HEK293 (cell line): ENCODE results near the gene ECSIT.
A peak's percentile ranks its signal among the peaks of the same experiment; 100 is the strongest.

ENCODE experiments used
- EGR2 ChIP-seq: fragments of 450-650 bp; formaldehyde crosslinking; IDR thresholded peaks from 2 replicates; pipeline ENCODE4 v1.5.1; 2016; ENCODE audit warnings: low read depth, missing biosample characterization, missing genetic modification characterization
- HOXC10 ChIP-seq: sonication (generic); formaldehyde crosslinking; IDR thresholded peaks from 2 replicates; pipeline ENCODE4 v1.8.1; 2023; ENCODE audit warnings: mild to moderate bottlenecking, missing genetic modification reagents
- KLF16 ChIP-seq: fragments of 450-650 bp; formaldehyde crosslinking; IDR thresholded peaks from 2 replicates; pipeline ENCODE4 v1.5.1; 2017; ENCODE audit warnings: missing biosample characterization, missing genetic modification characterization
- KLF7 ChIP-seq: fragments of 450-650 bp; formaldehyde crosslinking; IDR thresholded peaks from 2 replicates; pipeline ENCODE4 v1.5.1; 2016; ENCODE audit warnings: missing biosample characterization, missing genetic modification characterization, borderline replicate concordance
- OVOL3 ChIP-seq: fragments of 450-650 bp; formaldehyde crosslinking; IDR thresholded peaks from 2 replicates; pipeline ENCODE4 v1.5.1; 2016; ENCODE audit warnings: missing biosample characterization, missing genetic modification characterization
- TCF7L2 ChIP-seq: IDR thresholded peaks from 2 replicates; pipeline ENCODE4 v1.6.1; 2011; ENCODE audit warnings: low read depth, mild to moderate bottlenecking, inconsistent platforms, low read length, moderate library complexity, borderline replicate concordance
- ZIC2 ChIP-seq: fragments of 450-650 bp; formaldehyde crosslinking; IDR thresholded peaks from 2 replicates; pipeline ENCODE4 v1.5.1; 2016; ENCODE audit warnings: missing biosample characterization, missing genetic modification characterization
- ZNF133 ChIP-seq: fragments of 450-650 bp; formaldehyde crosslinking; IDR thresholded peaks from 2 replicates; pipeline ENCODE4 v1.5.1; 2016; ENCODE audit warnings: missing biosample characterization, missing genetic modification characterization
- ZNF155 ChIP-seq: fragments of 450-650 bp; formaldehyde crosslinking; IDR thresholded peaks from 2 replicates; pipeline ENCODE4 v1.5.1; 2016; ENCODE audit warnings: missing biosample characterization, missing genetic modification characterization
- ZNF174 ChIP-seq: fragments of 450-650 bp; formaldehyde crosslinking; IDR thresholded peaks from 2 replicates; pipeline ENCODE4 v1.5.0; 2017; ENCODE audit warnings: missing biosample characterization, mild to moderate bottlenecking, missing genetic modification characterization
- ZNF211 ChIP-seq: fragments of 450-650 bp; formaldehyde crosslinking; IDR thresholded peaks from 2 replicates; pipeline ENCODE4 v1.5.1; 2016; ENCODE audit warnings: low read depth, missing biosample characterization, missing genetic modification characterization
- ZNF214 ChIP-seq: fragments of 450-650 bp; formaldehyde crosslinking; IDR thresholded peaks from 2 replicates; pipeline ENCODE4 v1.5.1; 2017; ENCODE audit warnings: missing biosample characterization, mild to moderate bottlenecking, missing genetic modification characterization, borderline replicate concordance
- ZNF292 ChIP-seq: fragments of 450-650 bp; formaldehyde crosslinking; IDR thresholded peaks from 2 replicates; pipeline ENCODE4 v1.5.1; 2016; ENCODE audit warnings: low read depth, missing biosample characterization, missing genetic modification characterization, borderline replicate concordance
- ZNF654 ChIP-seq: fragments of 450-650 bp; formaldehyde crosslinking; IDR thresholded peaks from 2 replicates; pipeline ENCODE4 v1.5.1; 2016; ENCODE audit warnings: low read depth, missing biosample characterization, missing genetic modification characterization
- ZNF660 ChIP-seq: fragments of 450-650 bp; IDR thresholded peaks from 2 replicates; pipeline ENCODE4 v1.5.1; 2018; ENCODE audit warnings: missing biosample characterization, mild to moderate bottlenecking, missing genetic modification characterization
- ZNF664 ChIP-seq: fragments of 450-650 bp; formaldehyde crosslinking; IDR thresholded peaks from 2 replicates; pipeline ENCODE4 v1.5.1; 2016; ENCODE audit warnings: missing biosample characterization, missing genetic modification characterization
- ZNF777 ChIP-seq: fragments of 450-650 bp; formaldehyde crosslinking; IDR thresholded peaks from 2 replicates; pipeline ENCODE4 v1.5.1; 2017; ENCODE audit warnings: missing biosample characterization, missing genetic modification characterization, borderline replicate concordance
- ZNF791 ChIP-seq: fragments of 450-650 bp; formaldehyde crosslinking; IDR thresholded peaks from 2 replicates; pipeline ENCODE4 v1.5.1; 2016; ENCODE audit warnings: missing biosample characterization, missing genetic modification characterization
- ZNF837 ChIP-seq: fragments of 450-650 bp; formaldehyde crosslinking; IDR thresholded peaks from 2 replicates; pipeline ENCODE4 v1.5.1; 2016; ENCODE audit warnings: missing biosample characterization, missing genetic modification characterization
- TF ChIP-seq, protein P1 (sequence below): sonication (generic); formaldehyde crosslinking; IDR thresholded peaks from 2 replicates; pipeline ENCODE4 v1.8.1; 2022; ENCODE audit warnings: mild to moderate bottlenecking, moderate library complexity, missing genetic modification reagents
- TF ChIP-seq, protein P2 (sequence below): fragments of 450-650 bp; IDR thresholded peaks from 2 replicates; pipeline ENCODE4 v1.5.1; 2018; ENCODE audit warnings: missing biosample characterization, mild to moderate bottlenecking, missing genetic modification characterization
- TF ChIP-seq, protein P3 (sequence below): fragments of 450-650 bp; formaldehyde crosslinking; IDR thresholded peaks from 2 replicates; pipeline ENCODE4 v1.5.1; 2016; ENCODE audit warnings: missing biosample characterization, missing genetic modification characterization
- TF ChIP-seq, protein P4 (sequence below): fragments of 450-650 bp; formaldehyde crosslinking; IDR thresholded peaks from 2 replicates; pipeline ENCODE4 v1.5.1; 2016; ENCODE audit warnings: missing biosample characterization, missing genetic modification characterization
- TF ChIP-seq, protein P5 (sequence below): fragments of 450-650 bp; formaldehyde crosslinking; IDR thresholded peaks from 2 replicates; pipeline ENCODE4 v1.5.1; 2016; ENCODE audit warnings: missing biosample characterization, missing genetic modification characterization
- TF ChIP-seq, protein P6 (sequence below): IDR thresholded peaks from 2 replicates; pipeline ENCODE4 v1.6.1; 2011; ENCODE audit warnings: mild to moderate bottlenecking, low read depth, low read length, borderline replicate concordance
- TF ChIP-seq, protein P7 (sequence below): fragments of 450-650 bp; formaldehyde crosslinking; IDR thresholded peaks from 2 replicates; pipeline ENCODE4 v1.5.1; 2016; ENCODE audit warnings: missing biosample characterization, missing genetic modification characterization

The ECSIT gene

DNA sequence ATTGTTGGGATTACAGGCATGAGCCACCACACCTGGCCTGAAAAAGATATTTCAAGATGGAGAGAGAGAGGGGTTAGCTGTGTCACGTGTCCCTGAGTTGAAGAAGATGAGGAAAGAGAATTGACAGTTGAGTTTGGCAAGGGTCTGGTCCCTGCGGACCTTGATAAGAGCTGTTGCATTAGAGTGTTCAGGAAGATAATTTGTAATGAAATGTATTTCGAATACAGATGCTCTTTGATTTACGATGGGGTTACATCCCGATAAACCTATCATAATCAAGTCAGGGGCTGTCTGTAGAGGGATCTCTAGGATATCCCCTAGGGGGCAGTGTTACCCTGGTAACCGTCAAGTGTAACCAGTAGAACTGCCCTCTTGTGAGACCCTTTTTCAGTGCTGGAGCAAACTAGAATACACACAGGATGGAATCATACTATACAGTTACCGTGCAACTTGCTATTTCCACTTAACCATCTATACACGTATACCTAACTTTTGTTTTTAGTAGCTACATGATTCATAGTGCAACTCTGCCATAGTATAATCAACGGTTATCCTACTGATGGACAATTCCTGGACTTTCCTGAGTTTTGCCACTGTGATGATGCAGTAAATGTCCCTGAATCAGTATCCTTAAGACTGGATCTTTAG is 31.6 kb upstream of the ECSIT start (continued):
- TF ChIP-seq, protein P1, sequence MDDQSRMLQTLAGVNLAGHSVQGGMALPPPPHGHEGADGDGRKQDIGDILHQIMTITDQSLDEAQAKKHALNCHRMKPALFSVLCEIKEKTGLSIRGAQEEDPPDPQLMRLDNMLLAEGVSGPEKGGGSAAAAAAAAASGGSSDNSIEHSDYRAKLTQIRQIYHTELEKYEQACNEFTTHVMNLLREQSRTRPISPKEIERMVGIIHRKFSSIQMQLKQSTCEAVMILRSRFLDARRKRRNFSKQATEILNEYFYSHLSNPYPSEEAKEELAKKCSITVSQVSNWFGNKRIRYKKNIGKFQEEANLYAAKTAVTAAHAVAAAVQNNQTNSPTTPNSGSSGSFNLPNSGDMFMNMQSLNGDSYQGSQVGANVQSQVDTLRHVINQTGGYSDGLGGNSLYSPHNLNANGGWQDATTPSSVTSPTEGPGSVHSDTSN = no peak
- TF ChIP-seq TCF7L2 (no peak), HOXC10 (CRISPR knock-in tag) (no peak), ZIC2 (tag by site-specific recombination) (no peak), ZNF292 (no peak), ZNF777 (tag by site-specific recombination) (no peak), ZNF133 (tag by site-specific recombination) (no peak), ZNF155 (tag by site-specific recombination) (no peak), KLF16 (tag by site-specific recombination) (no peak), OVOL3 (tag by site-specific recombination) (no peak), ZNF214 (tag by site-specific recombination) (no peak), ZNF654 (peak; percentile 82), EGR2 (no peak), ZNF791 (no peak), ZNF837 (tag by site-specific recombination) (no peak), ZNF174 (tag by site-specific recombination) (no peak), ZNF664 (tag by site-specific recombination) (no peak), ZNF660 (tag by site-specific recombination) (peak; percentile 31; the same call in 1 of the 2 replicates), ZNF211 (no peak), KLF7 (no peak)
- TF ChIP-seq, protein P2, sequence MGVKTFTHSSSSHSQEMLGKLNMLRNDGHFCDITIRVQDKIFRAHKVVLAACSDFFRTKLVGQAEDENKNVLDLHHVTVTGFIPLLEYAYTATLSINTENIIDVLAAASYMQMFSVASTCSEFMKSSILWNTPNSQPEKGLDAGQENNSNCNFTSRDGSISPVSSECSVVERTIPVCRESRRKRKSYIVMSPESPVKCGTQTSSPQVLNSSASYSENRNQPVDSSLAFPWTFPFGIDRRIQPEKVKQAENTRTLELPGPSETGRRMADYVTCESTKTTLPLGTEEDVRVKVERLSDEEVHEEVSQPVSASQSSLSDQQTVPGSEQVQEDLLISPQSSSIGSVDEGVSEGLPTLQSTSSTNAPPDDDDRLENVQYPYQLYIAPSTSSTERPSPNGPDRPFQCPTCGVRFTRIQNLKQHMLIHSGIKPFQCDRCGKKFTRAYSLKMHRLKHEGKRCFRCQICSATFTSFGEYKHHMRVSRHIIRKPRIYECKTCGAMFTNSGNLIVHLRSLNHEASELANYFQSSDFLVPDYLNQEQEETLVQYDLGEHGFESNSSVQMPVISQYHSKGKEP (tag by site-specific recombination) = no peak
- TF ChIP-seq, protein P3, sequence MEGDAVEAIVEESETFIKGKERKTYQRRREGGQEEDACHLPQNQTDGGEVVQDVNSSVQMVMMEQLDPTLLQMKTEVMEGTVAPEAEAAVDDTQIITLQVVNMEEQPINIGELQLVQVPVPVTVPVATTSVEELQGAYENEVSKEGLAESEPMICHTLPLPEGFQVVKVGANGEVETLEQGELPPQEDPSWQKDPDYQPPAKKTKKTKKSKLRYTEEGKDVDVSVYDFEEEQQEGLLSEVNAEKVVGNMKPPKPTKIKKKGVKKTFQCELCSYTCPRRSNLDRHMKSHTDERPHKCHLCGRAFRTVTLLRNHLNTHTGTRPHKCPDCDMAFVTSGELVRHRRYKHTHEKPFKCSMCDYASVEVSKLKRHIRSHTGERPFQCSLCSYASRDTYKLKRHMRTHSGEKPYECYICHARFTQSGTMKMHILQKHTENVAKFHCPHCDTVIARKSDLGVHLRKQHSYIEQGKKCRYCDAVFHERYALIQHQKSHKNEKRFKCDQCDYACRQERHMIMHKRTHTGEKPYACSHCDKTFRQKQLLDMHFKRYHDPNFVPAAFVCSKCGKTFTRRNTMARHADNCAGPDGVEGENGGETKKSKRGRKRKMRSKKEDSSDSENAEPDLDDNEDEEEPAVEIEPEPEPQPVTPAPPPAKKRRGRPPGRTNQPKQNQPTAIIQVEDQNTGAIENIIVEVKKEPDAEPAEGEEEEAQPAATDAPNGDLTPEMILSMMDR (tag by site-specific recombination) = peak; percentile 58; the same call in 1 of the 2 replicates
- TF ChIP-seq, protein P4, sequence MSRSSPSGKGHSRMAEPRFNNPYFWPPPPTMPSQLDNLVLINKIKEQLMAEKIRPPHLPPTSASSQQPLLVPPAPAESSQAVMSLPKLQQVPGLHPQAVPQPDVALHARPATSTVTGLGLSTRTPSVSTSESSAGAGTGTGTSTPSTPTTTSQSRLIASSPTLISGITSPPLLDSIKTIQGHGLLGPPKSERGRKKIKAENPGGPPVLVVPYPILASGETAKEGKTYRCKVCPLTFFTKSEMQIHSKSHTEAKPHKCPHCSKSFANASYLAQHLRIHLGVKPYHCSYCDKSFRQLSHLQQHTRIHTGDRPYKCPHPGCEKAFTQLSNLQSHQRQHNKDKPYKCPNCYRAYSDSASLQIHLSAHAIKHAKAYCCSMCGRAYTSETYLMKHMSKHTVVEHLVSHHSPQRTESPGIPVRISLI (tag by site-specific recombination) = no peak
- TF ChIP-seq, protein P5, sequence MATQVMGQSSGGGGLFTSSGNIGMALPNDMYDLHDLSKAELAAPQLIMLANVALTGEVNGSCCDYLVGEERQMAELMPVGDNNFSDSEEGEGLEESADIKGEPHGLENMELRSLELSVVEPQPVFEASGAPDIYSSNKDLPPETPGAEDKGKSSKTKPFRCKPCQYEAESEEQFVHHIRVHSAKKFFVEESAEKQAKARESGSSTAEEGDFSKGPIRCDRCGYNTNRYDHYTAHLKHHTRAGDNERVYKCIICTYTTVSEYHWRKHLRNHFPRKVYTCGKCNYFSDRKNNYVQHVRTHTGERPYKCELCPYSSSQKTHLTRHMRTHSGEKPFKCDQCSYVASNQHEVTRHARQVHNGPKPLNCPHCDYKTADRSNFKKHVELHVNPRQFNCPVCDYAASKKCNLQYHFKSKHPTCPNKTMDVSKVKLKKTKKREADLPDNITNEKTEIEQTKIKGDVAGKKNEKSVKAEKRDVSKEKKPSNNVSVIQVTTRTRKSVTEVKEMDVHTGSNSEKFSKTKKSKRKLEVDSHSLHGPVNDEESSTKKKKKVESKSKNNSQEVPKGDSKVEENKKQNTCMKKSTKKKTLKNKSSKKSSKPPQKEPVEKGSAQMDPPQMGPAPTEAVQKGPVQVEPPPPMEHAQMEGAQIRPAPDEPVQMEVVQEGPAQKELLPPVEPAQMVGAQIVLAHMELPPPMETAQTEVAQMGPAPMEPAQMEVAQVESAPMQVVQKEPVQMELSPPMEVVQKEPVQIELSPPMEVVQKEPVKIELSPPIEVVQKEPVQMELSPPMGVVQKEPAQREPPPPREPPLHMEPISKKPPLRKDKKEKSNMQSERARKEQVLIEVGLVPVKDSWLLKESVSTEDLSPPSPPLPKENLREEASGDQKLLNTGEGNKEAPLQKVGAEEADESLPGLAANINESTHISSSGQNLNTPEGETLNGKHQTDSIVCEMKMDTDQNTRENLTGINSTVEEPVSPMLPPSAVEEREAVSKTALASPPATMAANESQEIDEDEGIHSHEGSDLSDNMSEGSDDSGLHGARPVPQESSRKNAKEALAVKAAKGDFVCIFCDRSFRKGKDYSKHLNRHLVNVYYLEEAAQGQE (tag by site-specific recombination) = no peak
- TF ChIP-seq, protein P6, sequence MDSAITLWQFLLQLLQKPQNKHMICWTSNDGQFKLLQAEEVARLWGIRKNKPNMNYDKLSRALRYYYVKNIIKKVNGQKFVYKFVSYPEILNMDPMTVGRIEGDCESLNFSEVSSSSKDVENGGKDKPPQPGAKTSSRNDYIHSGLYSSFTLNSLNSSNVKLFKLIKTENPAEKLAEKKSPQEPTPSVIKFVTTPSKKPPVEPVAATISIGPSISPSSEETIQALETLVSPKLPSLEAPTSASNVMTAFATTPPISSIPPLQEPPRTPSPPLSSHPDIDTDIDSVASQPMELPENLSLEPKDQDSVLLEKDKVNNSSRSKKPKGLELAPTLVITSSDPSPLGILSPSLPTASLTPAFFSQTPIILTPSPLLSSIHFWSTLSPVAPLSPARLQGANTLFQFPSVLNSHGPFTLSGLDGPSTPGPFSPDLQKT = no peak
- TF ChIP-seq, protein P7, sequence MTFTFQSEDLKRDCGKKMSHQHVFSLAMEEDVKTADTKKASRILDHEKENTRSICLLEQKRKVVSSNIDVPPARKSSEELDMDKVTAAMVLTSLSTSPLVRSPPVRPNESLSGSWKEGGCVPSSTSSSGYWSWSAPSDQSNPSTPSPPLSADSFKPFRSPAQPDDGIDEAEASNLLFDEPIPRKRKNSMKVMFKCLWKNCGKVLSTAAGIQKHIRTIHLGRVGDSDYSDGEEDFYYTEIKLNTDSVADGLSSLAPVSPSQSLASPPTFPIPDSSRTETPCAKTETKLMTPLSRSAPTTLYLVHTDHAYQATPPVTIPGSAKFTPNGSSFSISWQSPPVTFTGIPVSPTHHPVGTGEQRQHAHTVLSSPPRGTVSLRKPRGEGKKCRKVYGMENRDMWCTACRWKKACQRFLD = no peak
